Loucy (cell line): ENCODE results near the gene NEU4.

ENCODE experiments used
- H2AFZ ChIP-seq: fragments of 200-600 bp; sonication (generic); 2 replicates; pipeline ENCODE4 v1.6.0; 2016; ENCODE audit warnings: antibody characterized with exemption, mild to moderate bottlenecking, low read length, moderate library complexity
- H3F3A ChIP-seq: fragments of 200-600 bp; 2 replicates; pipeline ENCODE4 v1.6.0; 2016; ENCODE audit warnings: antibody characterized with exemption, low read depth, mild to moderate bottlenecking
- H3K27me3 ChIP-seq: fragments of 200-600 bp; sonication (generic); 2 replicates; pipeline ENCODE4 v1.6.1; 2014; ENCODE audit warnings: low read length, mild to moderate bottlenecking; ENCODE audit not compliant: insufficient read depth, poor library complexity, severe bottlenecking
- H3K36me3 ChIP-seq: fragments of 200-600 bp; sonication (generic); 2 replicates; pipeline ENCODE4 v1.6.1; 2016; ENCODE audit warnings: low read length; ENCODE audit not compliant: insufficient read depth
- H3K4me1 ChIP-seq: fragments of 200-600 bp; sonication (generic); 2 replicates; pipeline ENCODE4 v1.5.1; 2014; ENCODE audit warnings: low read length, mild to moderate bottlenecking; ENCODE audit not compliant: insufficient read depth, poor library complexity, severe bottlenecking
- H3K4me2 ChIP-seq: fragments of 200-600 bp; sonication (generic); 2 replicates; pipeline ENCODE4 v1.6.0; 2014; ENCODE audit warnings: antibody characterized with exemption, low read length, low read depth, mild to moderate bottlenecking; ENCODE audit not compliant: poor library complexity, severe bottlenecking
- H3K4me3 ChIP-seq: fragments of 200-600 bp; sonication (generic); 2 replicates; pipeline ENCODE4 v1.5.1; 2014; ENCODE audit warnings: low read length, mild to moderate bottlenecking, mixed read lengths; ENCODE audit not compliant: poor library complexity, severe bottlenecking
- H3K79me2 ChIP-seq: fragments of 200-600 bp; sonication (generic); 2 replicates; pipeline ENCODE4 v1.6.1; 2014; ENCODE audit warnings: low read length; ENCODE audit not compliant: insufficient read depth
- H3K9ac ChIP-seq: fragments of 200-600 bp; sonication (generic); 2 replicates; pipeline ENCODE4 v1.6.0; 2014; ENCODE audit warnings: mild to moderate bottlenecking, low read depth, low read length, moderate library complexity; ENCODE audit not compliant: poor library complexity, severe bottlenecking
- H3K9me2 ChIP-seq: fragments of 200-600 bp; sonication (generic); replicated peaks from 2 replicates; pipeline ENCODE4 v1.6.1; 2016; ENCODE audit warnings: low read depth, low read length, mixed read lengths
- H3K9me3 ChIP-seq: fragments of 200-600 bp; sonication (generic); 2 replicates; pipeline ENCODE4 v1.6.1; 2014; ENCODE audit warnings: mild to moderate bottlenecking, antibody characterized with exemption, low read length, low read depth; ENCODE audit not compliant: insufficient read depth
- H4K20me1 ChIP-seq: fragments of 200-600 bp; sonication (generic); 2 replicates; pipeline ENCODE4 v1.6.0; 2014; ENCODE audit warnings: antibody characterized with exemption, low read length, mild to moderate bottlenecking; ENCODE audit not compliant: insufficient read depth, poor library complexity, severe bottlenecking
- CTCF ChIP-seq: fragments of 200-600 bp; sonication (generic); conservative IDR thresholded peaks from 2 replicates; pipeline ENCODE4 v1.5.1; 2014; ENCODE audit warnings: mild to moderate bottlenecking, antibody characterized with exemption, low read length
- EZH2phosphoT487 ChIP-seq: fragments of 200-600 bp; IDR thresholded peaks from 2 replicates; pipeline ENCODE4 v1.6.1; 2018; ENCODE audit warnings: antibody characterized with exemption, mild to moderate bottlenecking, moderate library complexity, borderline replicate concordance

NEU4 gene

GRCh38 chr2:241863536-241863954, 54.6 kb downstream of the NEU4 start:
- H3K4me1 ChIP-seq, result peaks cover 66% of the 10 kb centered on the region
- no peak for TF ChIP-seq CTCF
- TF ChIP-seq EZH2phosphoT487, result no peak
- H3K9ac ChIP-seq, result peak overlapping the region; percentile 15
- H3F3A ChIP-seq, result peaks cover under 1% of the 10 kb centered on the region; the same call in 1 of the 2 replicates
- H4K20me1 ChIP-seq, result no peaks in the 10 kb centered on the region
- H3K4me2 ChIP-seq, result peak overlapping the region; percentile 66
- no peak overlapping the region for H2AFZ ChIP-seq
- no peaks in the 10 kb centered on the region for H3K27me3 ChIP-seq
- no peaks in the 10 kb centered on the region for H3K9me2 ChIP-seq
- no peaks in the 10 kb centered on the region for H3K9me3 ChIP-seq
- H3K4me3 ChIP-seq, result peak overlapping the region; percentile 49
- no peaks in the 10 kb centered on the region for H3K36me3 ChIP-seq
- H3K79me2 ChIP-seq, result no peaks in the 10 kb centered on the region

DNA sequence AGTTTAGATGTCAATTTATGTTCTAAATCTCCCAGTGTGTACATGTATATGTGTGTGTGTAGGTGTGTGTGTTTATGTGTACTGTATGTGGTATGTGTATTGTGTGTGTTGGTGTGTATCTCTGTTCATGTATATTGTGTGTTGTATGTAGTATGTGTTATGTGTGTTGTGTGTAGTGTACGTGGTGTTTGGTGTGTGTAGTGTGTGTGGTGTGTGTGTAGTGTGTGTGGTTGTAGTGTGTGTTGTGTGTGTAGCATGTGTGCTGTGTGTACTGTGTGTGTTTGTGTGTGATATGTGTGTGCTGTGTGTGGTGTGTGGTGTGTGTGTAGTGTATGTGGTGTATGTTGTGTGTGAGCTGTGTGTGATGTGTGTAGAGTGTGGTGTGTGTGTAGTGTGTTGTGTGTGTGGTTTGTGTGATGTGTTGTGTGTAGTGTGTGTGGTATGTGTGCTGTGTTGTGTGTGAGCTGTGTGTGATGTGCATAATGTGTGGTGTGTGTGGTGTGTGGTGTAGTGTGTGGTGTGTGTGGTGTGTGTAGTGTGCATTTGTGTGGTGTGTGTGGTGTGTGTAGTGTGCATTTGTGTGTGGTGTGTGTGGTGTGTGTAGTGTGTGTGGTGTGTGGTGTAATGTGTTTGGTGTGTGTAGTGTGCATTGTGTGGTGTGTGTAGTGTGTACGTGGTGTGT, 55.3 kb downstream of the NEU4 start:
- Histone ChIP-seq H3K9me2 (no peaks in the 10 kb centered on the region), H3K9ac (no peak overlapping the region), H3K4me3 (peak overlapping the region; percentile 49), H3K36me3 (no peaks in the 10 kb centered on the region), H4K20me1 (no peaks in the 10 kb centered on the region), H3K79me2 (no peaks in the 10 kb centered on the region), H3K4me1 (peaks cover 63% of the 10 kb centered on the region), H3F3A (peaks cover 7% of the 10 kb centered on the region), H3K4me2 (peak overlapping the region; percentile 66), H3K9me3 (no peaks in the 10 kb centered on the region), H2AFZ (no peak overlapping the region), H3K27me3 (no peaks in the 10 kb centered on the region)
- TF ChIP-seq CTCF, result no peak
- no peak for TF ChIP-seq EZH2phosphoT487

DNA sequence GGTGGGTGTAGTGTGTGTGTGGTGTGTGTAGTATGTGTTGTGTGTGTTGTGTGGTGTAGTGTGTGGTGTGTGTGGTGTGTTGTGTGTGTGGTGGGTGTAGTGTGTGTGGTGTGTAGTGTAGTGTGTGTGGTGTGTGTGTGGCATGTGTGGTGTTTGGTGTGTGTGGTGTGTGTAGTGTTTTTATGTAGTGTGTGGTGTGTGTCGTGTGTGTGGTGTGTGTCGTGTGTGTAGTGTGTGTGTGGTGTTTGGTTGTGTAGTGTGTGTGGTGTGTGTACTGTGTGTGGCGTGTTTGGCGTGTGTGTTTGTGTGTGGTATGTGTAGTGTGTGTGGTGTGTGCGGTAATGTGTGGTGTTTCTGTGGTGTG, 55.8 kb downstream of the NEU4 start:
- Histone ChIP-seq H3F3A (peaks cover 7% of the 10 kb centered on the region), H4K20me1 (no peaks in the 10 kb centered on the region), H3K9me3 (no peaks in the 10 kb centered on the region), H3K4me1 (peaks cover 59% of the 10 kb centered on the region), H3K27me3 (no peaks in the 10 kb centered on the region), H3K79me2 (no peaks in the 10 kb centered on the region), H2AFZ (no peak overlapping the region), H3K9ac (no peak overlapping the region), H3K36me3 (no peaks in the 10 kb centered on the region), H3K4me3 (no peak overlapping the region), H3K9me2 (no peaks in the 10 kb centered on the region), H3K4me2 (no peak overlapping the region)
- TF ChIP-seq CTCF, result no peak
- TF ChIP-seq EZH2phosphoT487, result no peak
